Parathyroid adenoma (tissue), 2 donors: ENCODE measurements around the gene FAM20C.

ENCODE experiments used
- H2AFZ ChIP-seq: fragments of 300-600 bp; sonication (generic); one replicate; pipeline ENCODE4 v1.7.0; 2017; ENCODE audit warnings: antibody characterized with exemption, mild to moderate bottlenecking
- H3K27ac ChIP-seq: fragments of 300-600 bp; sonication (generic); one replicate; pipeline ENCODE4 v1.7.0; 2017
- H3K27me3 ChIP-seq: fragments of 300-600 bp; sonication (generic); one replicate; pipeline ENCODE4 v1.7.0; 2017; ENCODE audit warnings: low read length; ENCODE audit not compliant: control insufficient read depth, insufficient read depth
- H3K36me3 ChIP-seq: fragments of 300-600 bp; sonication (generic); one replicate; pipeline ENCODE4 v1.7.0; 2017; ENCODE audit warnings: low read length; ENCODE audit not compliant: control insufficient read depth, insufficient read depth
- H3K4me1 ChIP-seq: fragments of 300-600 bp; sonication (generic); one replicate; pipeline ENCODE4 v1.7.0; 2017; ENCODE audit warnings: control low read depth
- H3K4me2 ChIP-seq: fragments of 300-600 bp; sonication (generic); one replicate; pipeline ENCODE4 v1.7.0; 2017; ENCODE audit warnings: low read length
- H3K4me3 ChIP-seq: fragments of 300-600 bp; sonication (generic); one replicate; pipeline ENCODE4 v1.7.0; 2017; ENCODE audit warnings: low read depth, low read length
- H3K79me2 ChIP-seq: fragments of 300-600 bp; sonication (generic); one replicate; pipeline ENCODE4 v1.7.0; 2017; ENCODE audit warnings: control low read depth
- H3K9ac ChIP-seq: fragments of 300-600 bp; sonication (generic); one replicate; pipeline ENCODE4 v1.7.0; 2017; ENCODE audit warnings: mild to moderate bottlenecking
- H3K9me3 ChIP-seq: fragments of 300-600 bp; sonication (generic); one replicate; pipeline ENCODE4 v1.7.0; 2017; ENCODE audit warnings: low read length; ENCODE audit not compliant: control insufficient read depth
- TF ChIP-seq, protein P1 (sequence below): fragments of 300-600 bp; sonication (generic); IDR thresholded peaks from one replicate; pipeline ENCODE4 v1.7.0; 2017; ENCODE audit warnings: antibody characterized with exemption, mild to moderate bottlenecking
- donor health status: primary hyperparathyroidism.

The FAM20C gene

GRCh38 chr7:235576-236395 is 43.4 kb downstream of the FAM20C start:
- Histone ChIP-seq H2AFZ (peak overlapping the region; percentile 66), H3K79me2 (peaks cover 3% of the 10 kb centered on the region), H3K4me3 (no peak overlapping the region), H3K4me1 (peaks cover 22% of the 10 kb centered on the region), H3K9ac (no peak overlapping the region), H3K36me3 (no peaks in the 10 kb centered on the region), H3K4me2 (peak overlapping the region; percentile 7), H3K9me3 (no peaks in the 10 kb centered on the region), H3K27ac (peak overlapping the region; percentile 85), H3K27me3 (no peaks in the 10 kb centered on the region)
- TF ChIP-seq, protein P1, sequence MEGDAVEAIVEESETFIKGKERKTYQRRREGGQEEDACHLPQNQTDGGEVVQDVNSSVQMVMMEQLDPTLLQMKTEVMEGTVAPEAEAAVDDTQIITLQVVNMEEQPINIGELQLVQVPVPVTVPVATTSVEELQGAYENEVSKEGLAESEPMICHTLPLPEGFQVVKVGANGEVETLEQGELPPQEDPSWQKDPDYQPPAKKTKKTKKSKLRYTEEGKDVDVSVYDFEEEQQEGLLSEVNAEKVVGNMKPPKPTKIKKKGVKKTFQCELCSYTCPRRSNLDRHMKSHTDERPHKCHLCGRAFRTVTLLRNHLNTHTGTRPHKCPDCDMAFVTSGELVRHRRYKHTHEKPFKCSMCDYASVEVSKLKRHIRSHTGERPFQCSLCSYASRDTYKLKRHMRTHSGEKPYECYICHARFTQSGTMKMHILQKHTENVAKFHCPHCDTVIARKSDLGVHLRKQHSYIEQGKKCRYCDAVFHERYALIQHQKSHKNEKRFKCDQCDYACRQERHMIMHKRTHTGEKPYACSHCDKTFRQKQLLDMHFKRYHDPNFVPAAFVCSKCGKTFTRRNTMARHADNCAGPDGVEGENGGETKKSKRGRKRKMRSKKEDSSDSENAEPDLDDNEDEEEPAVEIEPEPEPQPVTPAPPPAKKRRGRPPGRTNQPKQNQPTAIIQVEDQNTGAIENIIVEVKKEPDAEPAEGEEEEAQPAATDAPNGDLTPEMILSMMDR, result no peak

GRCh38 chr7:236967-237366 is 44.6 kb downstream of the FAM20C start:
- H3K79me2 ChIP-seq, result peaks cover 3% of the 10 kb centered on the region
- no peaks in the 10 kb centered on the region for H3K27me3 ChIP-seq
- TF ChIP-seq, protein P1, result no peak
- no peak overlapping the region for H2AFZ ChIP-seq
- no peak overlapping the region for H3K4me3 ChIP-seq
- H3K27ac ChIP-seq, result no peak overlapping the region
- no peak overlapping the region for H3K4me2 ChIP-seq
- no peaks in the 10 kb centered on the region for H3K36me3 ChIP-seq
- H3K9ac ChIP-seq, result no peak overlapping the region
- H3K9me3 ChIP-seq, result no peaks in the 10 kb centered on the region
- H3K4me1 ChIP-seq, result peaks cover 22% of the 10 kb centered on the region

GRCh38 chr7:237385-237784 is 45.0 kb downstream of the FAM20C start:
- Histone ChIP-seq H3K36me3 (no peaks in the 10 kb centered on the region), H3K9me3 (no peaks in the 10 kb centered on the region), H3K4me1 (peaks cover 22% of the 10 kb centered on the region), H3K9ac (no peak overlapping the region), H3K79me2 (peaks cover 3% of the 10 kb centered on the region), H3K27ac (no peak overlapping the region), H3K27me3 (no peaks in the 10 kb centered on the region), H2AFZ (no peak overlapping the region), H3K4me3 (no peak overlapping the region), H3K4me2 (no peak overlapping the region)
- TF ChIP-seq, protein P1, result no peak

GRCh38 chr7:240146-240676 is 47.8 kb downstream of the FAM20C start:
- Histone ChIP-seq H3K4me3 (no peak overlapping the region), H2AFZ (no peak overlapping the region), H3K9ac (no peak overlapping the region), H3K27me3 (no peaks in the 10 kb centered on the region), H3K4me1 (peaks cover 21% of the 10 kb centered on the region), H3K79me2 (peaks cover 3% of the 10 kb centered on the region), H3K4me2 (no peak overlapping the region), H3K9me3 (no peaks in the 10 kb centered on the region), H3K36me3 (no peaks in the 10 kb centered on the region), H3K27ac (no peak overlapping the region)
- TF ChIP-seq, protein P1, result no peak
